Suprapubic skin (tissue), 4 donors: ENCODE results near the gene KIF13A. TPM values are rescaled to one million over a fixed set of nuclear protein-coding genes. Genes with fewer than 3 reads are reported as not detected.
A peak's percentile ranks its signal among the peaks of the same experiment; 100 is the strongest.
"Not testable (repeated sequence)": the region's sequence is repeated elsewhere in the genome, so short reads cannot be mapped to it uniquely, and the experiment has no call there.

Experiments
- DNase-seq, 2 donors: peaks; one replicate each; pipeline ENCODE4 v3.0.0-alpha.2; 2019; ENCODE audit warnings: low spot score in 2 of 2
- H3K27ac ChIP-seq: fragments of 200-600 bp; sonication (generic); one replicate; pipeline ENCODE4 v1.5.1; 2019
- H3K27me3 ChIP-seq: fragments of 200-600 bp; sonication (generic); one replicate; pipeline ENCODE4 v1.5.1; 2019
- H3K36me3 ChIP-seq: fragments of 200-600 bp; sonication (generic); one replicate; pipeline ENCODE4 v1.5.1; 2019
- H3K4me1 ChIP-seq: fragments of 200-600 bp; sonication (generic); one replicate; pipeline ENCODE4 v1.5.1; 2019
- H3K4me3 ChIP-seq: fragments of 200-600 bp; sonication (generic); one replicate; pipeline ENCODE4 v1.5.1; 2019; ENCODE audit warnings: mild to moderate bottlenecking
- H3K9me3 ChIP-seq: fragments of 200-600 bp; sonication (generic); one replicate; pipeline ENCODE4 v1.5.1; 2019
- CTCF ChIP-seq, 2 donors: fragments of 200-600 bp in 1 of 2; fragments of 450-650 bp in 1 of 2; sonication (generic) in 1 of 2; IDR thresholded peaks; one replicate each; pipeline ENCODE4 v1.5.1; 2016 to 2019; ENCODE audit warnings: antibody characterized with exemption in 2 of 2, mild to moderate bottlenecking in 1 of 2, moderate library complexity in 1 of 2
- EP300 ChIP-seq: sonication (generic); formaldehyde crosslinking; IDR thresholded peaks from one replicate; pipeline ENCODE4 v1.6.1; 2017; ENCODE audit warnings: antibody characterized with exemption
- POLR2A ChIP-seq, 2 donors: fragments of 450-650 bp; IDR thresholded peaks; one replicate each; pipeline ENCODE4 v1.6.1; 2017; ENCODE audit warnings: antibody characterized with exemption in 2 of 2, mild to moderate bottlenecking in 2 of 2, moderate library complexity in 2 of 2
- POLR2AphosphoS5 ChIP-seq, 3 donors: sonication (generic); formaldehyde crosslinking; IDR thresholded peaks; one replicate each; pipeline ENCODE4 v1.6.1; 2017; ENCODE audit warnings: antibody characterized with exemption in 3 of 3
- WGBS: methylation state at CpG from one replicate; pipeline ENCODE4 v1.1.5; 2018; 5-methylcytosine and 5-hydroxymethylcytosine counted together
- total RNA-seq, 4 donors: library from RNA; depleted of rRNA; stranded (reverse); fragments of >200 nt; gene quantifications; one replicate each; pipeline ENCODE4 v1.1.0, GENCODE V29; 2016

Gene KIF13A
- total RNA-seq, 4 donors from 2014 or later: 73.0 to 91.9 (median 78.9) TPM

- peaks cover 3% of the 10 kb centered on the region for H3K36me3 ChIP-seq
- no peaks in the 10 kb centered on the region for H3K27me3 ChIP-seq
- no peak overlapping the region for H3K27ac ChIP-seq
- TF ChIP-seq CTCF (IDR thresholded peaks at IDR 0.05): no peak
- no peak for TF ChIP-seq EP300
- no peak for TF ChIP-seq POLR2A (IDR thresholded peaks at IDR 0.05)
- no peak for TF ChIP-seq POLR2AphosphoS5 (IDR thresholded peaks at IDR 0.05)
- DNase-seq: no peak
- H3K4me3 ChIP-seq: no peak overlapping the region
- H3K9me3 ChIP-seq: no peaks in the 10 kb centered on the region
- peaks cover 7% of the 10 kb centered on the region for H3K4me1 ChIP-seq
Observed at GRCh38 chr6:17979479-17979878, 8.0 kb downstream of the KIF13A start.

- WGBS: 91% methylated on average over 29 of the region's 36 CpGs
- not testable (repeated sequence) for H3K27me3 ChIP-seq, H3K36me3 ChIP-seq, DNase-seq, H3K27ac ChIP-seq, H3K9me3 ChIP-seq, H3K4me3 ChIP-seq
- H3K4me1 ChIP-seq: peaks cover 22% of the 10 kb centered on the region
Observed at GRCh38 chr6:17976258-17976657, 11.2 kb downstream of the KIF13A start.

- 93% methylated on average over 5 of the region's 5 CpGs for whole genome bisulfite sequencing
- H3K4me1 ChIP-seq: peaks cover 26% of the 10 kb centered on the region
Observed at GRCh38 chr6:17974570-17975368, 12.7 kb downstream of the KIF13A start.

GRCh38 chr6:17972978-17973622, 14.3 kb downstream of the KIF13A start:
- 48% methylated on average over 5 of the region's 5 CpGs for WGBS
- no peak for DNase-seq
- H3K4me3 ChIP-seq: no peak overlapping the region
- H3K36me3 ChIP-seq: no peaks in the 10 kb centered on the region
- no peaks in the 10 kb centered on the region for H3K9me3 ChIP-seq
- TF ChIP-seq POLR2AphosphoS5 (IDR thresholded peaks at IDR 0.05): no peak
- TF ChIP-seq CTCF (IDR thresholded peaks at IDR 0.05): no peak
- TF ChIP-seq EP300: no peak
- no peak for TF ChIP-seq POLR2A (IDR thresholded peaks at IDR 0.05)
- peaks cover 34% of the 10 kb centered on the region for H3K4me1 ChIP-seq
- H3K27me3 ChIP-seq: no peaks in the 10 kb centered on the region
- no peak overlapping the region for H3K27ac ChIP-seq

More at GRCh38 chr6:17974570-17975368, 12.7 kb downstream of the KIF13A start:
- H3K9me3 ChIP-seq: no peaks in the 10 kb centered on the region
- DNase-seq: no peak
- H3K4me3 ChIP-seq: no peak overlapping the region
- H3K27ac ChIP-seq: no peak overlapping the region
- no peaks in the 10 kb centered on the region for H3K36me3 ChIP-seq
- TF ChIP-seq EP300 (no peak), CTCF (IDR thresholded peaks at IDR 0.05) (no peak), POLR2AphosphoS5 (IDR thresholded peaks at IDR 0.05) (no peak), POLR2A (IDR thresholded peaks at IDR 0.05) (no peak)
- H3K27me3 ChIP-seq: no peaks in the 10 kb centered on the region

- no peak for DNase-seq
- H3K4me1 ChIP-seq: peaks cover 37% of the 10 kb centered on the region
- no peaks in the 10 kb centered on the region for H3K27me3 ChIP-seq
- no peaks in the 10 kb centered on the region for H3K36me3 ChIP-seq
- no peaks in the 10 kb centered on the region for H3K9me3 ChIP-seq
- 61% methylated on average over 7 of the region's 7 CpGs for WGBS
- H3K4me3 ChIP-seq: no peak overlapping the region
- H3K27ac ChIP-seq: peak overlapping the region; percentile 29
- TF ChIP-seq EP300 (no peak), POLR2A (IDR thresholded peaks at IDR 0.05) (no peak), CTCF (IDR thresholded peaks at IDR 0.05) (no peak), POLR2AphosphoS5 (IDR thresholded peaks at IDR 0.05) (no peak)
Observed at GRCh38 chr6:17972074-17972952, 15.1 kb downstream of the KIF13A start.
